Spleen (tissue), 11 donors: ENCODE data around the gene NBEA. TPM values are rescaled to one million over a fixed set of nuclear protein-coding genes. Genes with fewer than 3 reads are reported as not detected.
A peak's percentile ranks its signal among the peaks of the same experiment; 100 is the strongest.

Experiments
- DNase-seq: peaks from one replicate; pipeline ENCODE4 v3.0.0-alpha.2; 2020
- H3K27ac ChIP-seq, 8 donors: fragments of 200-600 bp; sonication (generic) in 7 of 8; 1 replicate in 4 of 8; 2 replicates in 4 of 8; pipeline versions ENCODE4 v1.5.0 to v1.8.0; 2016 to 2021; ENCODE audit warnings: inconsistent platforms in 4 of 8, mild to moderate bottlenecking in 4 of 8, moderate library complexity in 1 of 8
- H3K27me3 ChIP-seq, 7 donors: fragments of 200-600 bp; sonication (generic) in 6 of 7; replicated peaks in 1 of 7; 1 replicate in 4 of 7; 2 replicates in 3 of 7; pipeline versions ENCODE4 v1.5.0 to v1.8.0; 2016 to 2021; ENCODE audit warnings: inconsistent platforms in 3 of 7, mild to moderate bottlenecking in 1 of 7
- H3K36me3 ChIP-seq, 6 donors: fragments of 200-600 bp; sonication (generic) in 5 of 6; 1 replicate in 4 of 6; 2 replicates in 2 of 6; pipeline versions ENCODE4 v1.5.0 to v1.8.0; 2016 to 2021; ENCODE audit warnings: inconsistent platforms in 2 of 6
- H3K4me1 ChIP-seq, 6 donors: fragments of 200-600 bp; sonication (generic) in 5 of 6; 1 replicate in 3 of 6; 2 replicates in 3 of 6; pipeline versions ENCODE4 v1.5.0 to v1.8.0; 2016 to 2021; ENCODE audit warnings: inconsistent platforms in 3 of 6
- H3K4me3 ChIP-seq, 8 donors: fragments of 200-600 bp; sonication (generic) in 7 of 8; 1 replicate in 4 of 8; 2 replicates in 4 of 8; pipeline versions ENCODE4 v1.5.0 to v1.8.0; 2016 to 2021; ENCODE audit warnings: inconsistent platforms in 4 of 8, mild to moderate bottlenecking in 4 of 8, moderate library complexity in 2 of 8
- H3K9me3 ChIP-seq, 8 donors: fragments of 200-600 bp; sonication (generic) in 7 of 8; 1 replicate in 4 of 8; 2 replicates in 4 of 8; pipeline versions ENCODE4 v1.5.0 to v1.8.0; 2016 to 2021; ENCODE audit warnings: inconsistent platforms in 4 of 8
- CTCF ChIP-seq, 11 experiments: fragments of 200-600 bp in 7 of 11; fragments of 450-650 bp in 4 of 11; sonication (generic) in 4 of 11; IDR thresholded peaks in 8 of 11; conservative IDR thresholded peaks in 3 of 11; 1 replicate in 7 of 11; 2 replicates in 4 of 11; pipeline versions ENCODE4 v1.4.0 to v1.8.0; 2016 to 2021; ENCODE audit warnings: antibody characterized with exemption in 11 of 11, inconsistent platforms in 4 of 11, mild to moderate bottlenecking in 1 of 11
- POLR2A ChIP-seq, 3 donors: fragments of 450-650 bp; IDR thresholded peaks; one replicate each; pipeline ENCODE4 v1.5.1; 2017; ENCODE audit warnings: antibody characterized with exemption in 3 of 3, mild to moderate bottlenecking in 1 of 3
- POLR2AphosphoS5 ChIP-seq, 3 donors: sonication (generic); formaldehyde crosslinking; IDR thresholded peaks; one replicate each; pipeline ENCODE4 v1.5.1; 2017; ENCODE audit warnings: antibody characterized with exemption in 3 of 3
- WGBS, 5 donors: extraction: QIAGEN DNeasy Blood & Tissue Kit in 3 of 5; methylation state at CpG; one replicate each; pipeline versions ENCODE4 v1.1.5 to v1.1.7; 2013 to 2018; 5-methylcytosine and 5-hydroxymethylcytosine counted together
- intact Hi-C: fragments of 100-400 bp; cut with DNase I; formaldehyde crosslinking; loops from one replicate; pipeline ENCODE4 v1.15.0; 2023; ENCODE audit warnings: low total_unique reads
- polyA plus RNA-seq, 3 donors: library from polyadenylated mRNA; stranded (reverse); fragments of 200-250 nt; gene quantifications; one replicate each; pipeline ENCODE4 v1.2.1, GENCODE V29; 2013
- total RNA-seq, 7 donors: library from RNA; depleted of rRNA in 3 of 7; stranded (reverse); fragments of >200 nt in 3 of 7; fragmentation: NEBNext Ultra II Directional in 4 of 7; extraction: Animal tissue kit (Norgen Biotek cat#: 25700) in 4 of 7; gene quantifications; one replicate each; pipeline versions ENCODE4 v1.1.0 to v1.2.1, GENCODE V29; 2016 to 2021
- donor health status: healthy with polysubstance abuse.
- donor health status: DM: no; HTN: no; CAD: no; lungs with moderate emphysema.
- donor health status: DM: no; HTN: no; CAD: no.
- donor health status: Bipolar disorder and iron deficiency.
- donor health status: healthy.
- donor health status: DM: no; HTN: no; CAD: no.
- donor health status: DM: yes; HTN: yes; CAD: no.

The NBEA gene
- total and polyA plus RNA-seq, 10 donors, result 1.8 to 27.7 (median 12.9) TPM

DNA sequence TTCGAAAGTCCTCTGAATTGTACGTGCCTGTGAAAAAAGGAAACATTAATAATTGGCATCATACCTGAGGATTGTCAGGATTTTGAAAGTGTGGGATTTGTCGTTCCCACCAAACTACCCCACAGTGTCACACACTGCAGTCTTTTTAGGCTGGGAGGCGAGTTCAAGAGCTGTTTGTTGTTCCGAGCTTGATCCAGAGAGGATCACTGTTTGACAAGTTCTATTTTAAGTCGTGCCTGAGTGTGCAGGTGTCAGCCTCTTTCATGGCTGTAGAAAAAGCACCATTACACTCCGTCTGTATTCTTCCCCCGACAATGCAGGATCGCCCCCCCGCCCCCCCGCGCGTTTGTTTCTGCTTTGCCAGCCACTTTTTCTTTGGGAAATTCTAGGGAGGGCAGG lies 635 bp upstream of the NBEA start:
- Histone ChIP-seq H3K4me3 (peak overlapping the region; percentile 73 to 92 (median 84)), H3K27ac (peak overlapping the region in 7 of 8 donors; percentile 75 to 88 (median 86)), H3K36me3 (no peaks in the 10 kb centered on the region), H3K4me1 (peaks cover 7 to 48% (median 24%) of the 10 kb centered on the region in 6 donors), H3K9me3 (no peaks in the 10 kb centered on the region), H3K27me3 (peaks cover 0 to 30% (median 7%) of the 10 kb centered on the region in 7 donors)
- TF ChIP-seq POLR2AphosphoS5 (IDR thresholded peaks at IDR 0.05), result no peak
- DNase-seq, result no peak
- intact Hi-C loops, result loop anchor here (10.0 kb wide), 1 partner anchor 203 kb away; no protein-coding TSS in a partner anchor
- 8 to 13% (median 11%) methylated on average over 13 of the region's 13 CpGs for WGBS, 5 donors

DNA sequence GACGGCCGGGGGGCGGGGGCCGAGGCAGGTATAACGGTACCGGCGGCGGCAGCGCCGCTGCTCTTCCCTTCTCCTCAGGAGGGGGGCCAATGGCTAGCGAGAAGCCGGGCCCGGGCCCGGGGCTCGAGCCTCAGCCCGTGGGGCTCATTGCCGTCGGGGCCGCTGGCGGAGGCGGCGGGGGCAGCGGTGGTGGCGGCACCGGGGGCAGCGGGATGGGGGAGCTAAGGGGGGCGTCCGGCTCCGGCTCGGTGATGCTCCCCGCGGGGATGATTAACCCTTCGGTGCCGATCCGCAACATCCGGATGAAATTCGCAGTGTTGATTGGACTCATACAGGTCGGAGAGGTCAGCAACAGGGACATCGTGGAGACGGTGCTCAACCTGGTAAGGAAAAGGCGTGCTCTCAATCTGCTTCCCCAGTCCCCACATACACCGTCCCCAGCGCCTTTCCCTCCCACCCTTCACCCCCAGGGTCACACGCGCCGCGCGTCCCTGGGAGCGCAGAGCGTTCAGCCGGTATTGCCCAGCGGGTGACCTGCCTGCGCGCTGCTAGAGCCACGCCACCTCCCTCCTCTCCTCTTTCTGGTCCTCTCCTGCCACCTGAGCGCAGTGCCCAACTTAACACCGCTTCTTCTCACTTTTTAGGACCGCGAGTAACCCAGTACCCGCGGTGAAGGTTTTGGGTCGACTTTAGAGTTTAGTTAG lies 814 bp downstream of the NBEA start:
- Histone ChIP-seq H3K27me3 (peaks cover 0 to 30% (median 7%) of the 10 kb centered on the region in 7 donors), H3K27ac (peak overlapping the region in 7 of 8 donors; percentile 75 to 88 (median 86)), H3K4me3 (peak overlapping the region; percentile 73 to 92 (median 84)), H3K9me3 (no peaks in the 10 kb centered on the region), H3K36me3 (no peaks in the 10 kb centered on the region), H3K4me1 (peaks cover 7 to 48% (median 24%) of the 10 kb centered on the region in 6 donors)
- intact Hi-C loops, result loop anchor here (10.0 kb wide), 1 partner anchor 202 kb away; no protein-coding TSS in a partner anchor
- DNase-seq, result peak; percentile 77
- TF ChIP-seq POLR2AphosphoS5 (IDR thresholded peaks at IDR 0.05), result peak in 2 of 3 donors; percentile 47 to 63
- TF ChIP-seq CTCF (IDR thresholded peaks at IDR 0.05 in 8 of 11, conservative IDR thresholded peaks at IDR 0.05 in 3 of 11), result no peak
- 0 to 4% (median 1%) methylated on average over 25 to 62 of the region's 62 CpGs for WGBS, 5 donors

DNA sequence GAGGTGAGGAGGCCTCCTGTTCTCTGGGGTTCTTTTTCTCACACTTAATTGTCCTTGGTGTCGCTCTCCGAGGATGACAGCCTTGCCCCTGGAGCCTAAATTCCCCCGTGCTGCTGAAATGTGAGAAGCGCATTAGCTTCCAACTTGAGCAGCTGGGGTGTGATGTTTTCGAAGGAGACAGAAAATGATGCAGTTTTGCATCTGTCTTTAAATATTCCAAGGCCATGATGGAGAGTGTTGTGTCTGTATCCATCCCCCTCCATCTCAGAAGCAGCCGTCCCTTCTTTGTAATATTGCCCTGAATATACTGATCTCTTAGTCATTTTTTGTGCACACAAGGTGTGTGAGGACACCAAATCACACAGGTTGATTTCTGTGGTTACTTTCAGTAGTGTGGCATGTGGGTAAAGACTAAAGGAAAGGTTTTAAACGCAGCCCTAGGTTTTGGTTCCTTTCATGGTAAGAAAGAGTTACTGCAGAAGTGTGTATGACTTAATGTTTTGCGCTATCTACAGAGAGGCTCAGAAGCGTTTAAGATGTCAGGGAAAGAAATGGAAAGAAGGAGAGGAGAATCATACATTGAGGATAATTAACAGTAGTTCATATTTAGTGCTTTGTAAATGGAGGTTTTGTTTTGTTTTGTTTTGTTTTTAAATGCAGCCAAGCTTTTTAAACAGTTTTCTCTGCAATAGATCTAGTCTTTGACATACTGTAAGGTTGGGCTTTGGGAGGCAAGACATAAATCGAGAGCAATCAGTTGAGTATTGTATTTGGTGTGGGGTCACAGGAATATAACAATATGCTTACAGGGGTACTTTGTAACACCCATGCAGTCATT lies 1.6 kb downstream of the NBEA start:
- 25 to 45% (median 40%) methylated on average over 10 of the region's 10 CpGs for WGBS, 5 donors
- intact Hi-C loops, result loop anchor here (10.0 kb wide), 1 partner anchor 201 kb away; no protein-coding TSS in a partner anchor
- no peaks in the 10 kb centered on the region for H3K36me3 ChIP-seq
- H3K9me3 ChIP-seq, result no peaks in the 10 kb centered on the region
- H3K4me3 ChIP-seq, result peak overlapping the region; percentile 73 to 92 (median 84)
- peaks cover 7 to 48% (median 24%) of the 10 kb centered on the region in 6 donors for H3K4me1 ChIP-seq
- TF ChIP-seq POLR2A (IDR thresholded peaks at IDR 0.05) (no peak), CTCF (IDR thresholded peaks at IDR 0.05 in 8 of 11, conservative IDR thresholded peaks at IDR 0.05 in 3 of 11) (no peak), POLR2AphosphoS5 (IDR thresholded peaks at IDR 0.05) (no peak)
- peaks cover 0 to 30% (median under 1%) of the 10 kb centered on the region in 7 donors for H3K27me3 ChIP-seq
- peak overlapping the region in 6 of 8 donors; percentile 85 to 88 (median 86) for H3K27ac ChIP-seq
- DNase-seq, result no peak

- Histone ChIP-seq H3K27me3 (peaks cover 0 to 30% (median 0%) of the 10 kb centered on the region in 7 donors), H3K4me3 (peak overlapping the region in 4 of 8 donors; percentile 79 to 92 (median 87)), H3K36me3 (no peaks in the 10 kb centered on the region), H3K27ac (no peak overlapping the region), H3K9me3 (no peaks in the 10 kb centered on the region), H3K4me1 (peaks cover 7 to 48% (median 24%) of the 10 kb centered on the region in 6 donors)
- intact Hi-C loops, result loop anchor here (10.0 kb wide), 1 partner anchor 201 kb away; no protein-coding TSS in a partner anchor
- DNase-seq, result no peak
- no peak for TF ChIP-seq POLR2AphosphoS5 (IDR thresholded peaks at IDR 0.05)
- TF ChIP-seq POLR2A (IDR thresholded peaks at IDR 0.05), result no peak
- TF ChIP-seq CTCF (IDR thresholded peaks at IDR 0.05 in 8 of 11, conservative IDR thresholded peaks at IDR 0.05 in 3 of 11), result no peak
- WGBS, 5 donors, result 55 to 88% (median 80%) methylated on average over 2 of the region's 2 CpGs
Measured at GRCh38 chr13:34944274-34944634, 2.2 kb downstream of the NBEA start.
